HG03558 (cell line): ENCODE measurements around the gene OR2B6.

Source experiments
- ATAC-seq: cut with Tn5 transposase; IDR thresholded peaks from one replicate; pipeline ENCODE4 v1.9.1; 2021; ENCODE audit warnings: moderate number of reproducible peaks; ENCODE audit not compliant: unreplicated experiment; ENCODE audit errors: extremely low read depth

OR2B6 gene

DNA sequence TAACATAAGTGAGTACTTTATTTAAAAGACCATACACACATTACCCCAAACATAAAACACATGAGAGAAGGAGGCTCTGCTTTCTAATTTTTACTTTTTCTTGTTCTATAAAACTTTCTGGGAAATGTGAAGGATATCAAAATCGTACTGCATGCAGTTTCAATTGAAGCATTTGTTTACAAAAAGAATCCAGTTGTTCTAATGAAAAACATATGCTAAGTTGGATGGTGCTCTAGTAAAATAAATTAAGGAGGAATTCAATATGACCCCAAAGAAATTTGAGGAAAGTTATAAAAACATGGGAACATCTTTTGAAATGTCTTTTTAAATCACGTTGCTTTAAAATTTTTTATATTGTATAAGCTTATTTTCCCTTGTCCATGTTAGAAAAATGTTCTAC lies 37.6 kb downstream of the OR2B6 start:
- no peak for ATAC-seq

DNA sequence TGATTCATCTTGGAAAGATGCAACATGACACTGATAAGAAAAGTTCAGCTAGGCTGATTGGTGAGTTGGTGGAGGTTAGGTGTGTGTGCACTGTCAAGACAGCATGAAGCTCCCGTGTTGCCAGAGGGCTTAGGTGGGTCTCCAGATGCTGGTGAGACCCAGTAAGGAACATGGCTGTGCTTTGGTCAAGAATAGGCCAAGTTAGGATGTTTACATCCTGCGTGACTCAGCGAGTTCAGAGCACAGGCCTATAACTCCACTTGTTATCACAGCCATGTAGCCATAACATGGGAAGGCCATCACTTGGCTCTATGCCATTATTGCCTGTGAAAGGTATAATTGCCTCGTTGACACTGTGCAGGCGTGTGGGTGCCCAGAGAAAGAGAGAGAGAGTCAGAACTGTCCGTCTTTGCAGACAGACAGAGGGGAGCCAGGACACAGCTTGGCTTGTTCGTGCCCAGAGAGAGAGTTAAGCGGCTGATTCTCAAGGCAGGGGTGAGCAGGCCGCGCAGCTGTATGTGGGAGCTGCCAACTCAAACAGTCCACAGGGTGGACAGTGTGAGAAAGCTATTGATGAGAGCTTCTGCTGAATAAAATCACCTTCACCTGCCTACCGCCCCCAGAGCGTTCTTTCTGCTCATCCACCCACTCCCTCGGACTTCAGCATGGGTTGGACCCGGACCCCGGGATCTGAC lies 43.5 kb downstream of the OR2B6 start:
- no peak for ATAC-seq

DNA sequence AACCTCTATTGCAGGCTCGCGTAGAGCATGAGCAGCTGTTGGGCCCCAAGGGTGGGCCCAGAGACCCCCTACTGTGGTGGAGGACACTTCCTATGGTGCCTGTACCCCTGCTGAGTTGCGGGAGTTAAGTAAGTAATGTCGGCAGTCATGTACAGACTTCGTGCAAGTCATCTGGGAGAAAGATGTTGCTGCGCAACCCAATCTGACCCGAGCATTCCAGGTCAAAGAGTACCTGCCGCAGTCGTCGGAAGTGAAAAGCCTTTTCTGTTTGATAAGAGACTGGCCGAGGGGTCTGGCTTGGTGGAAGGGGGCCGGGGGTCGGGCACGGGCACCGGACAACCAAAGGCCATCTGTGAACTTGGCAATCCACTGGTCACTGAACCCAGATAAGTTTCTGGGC lies 44.3 kb downstream of the OR2B6 start:
- no peak for ATAC-seq

DNA sequence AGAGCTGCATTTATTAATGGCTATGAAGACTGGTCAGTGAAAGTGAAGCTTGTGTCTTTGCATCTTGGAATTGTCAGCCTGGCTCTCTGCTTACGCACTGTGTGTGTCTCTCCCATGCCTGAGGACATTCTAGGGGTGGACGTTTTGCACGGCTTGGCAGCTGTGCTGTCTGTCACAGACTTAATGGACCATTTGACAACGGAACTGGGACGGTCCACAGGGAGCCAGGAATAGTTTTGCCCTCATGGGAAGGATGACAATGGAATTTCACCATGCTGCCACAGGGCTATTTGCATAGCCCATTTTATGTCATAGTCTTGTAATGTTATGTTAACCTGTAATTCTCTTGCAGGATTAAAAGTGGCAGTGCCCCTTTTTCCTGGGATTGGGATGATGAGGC lies 44.7 kb downstream of the OR2B6 start:
- ATAC-seq, result no peak

DNA sequence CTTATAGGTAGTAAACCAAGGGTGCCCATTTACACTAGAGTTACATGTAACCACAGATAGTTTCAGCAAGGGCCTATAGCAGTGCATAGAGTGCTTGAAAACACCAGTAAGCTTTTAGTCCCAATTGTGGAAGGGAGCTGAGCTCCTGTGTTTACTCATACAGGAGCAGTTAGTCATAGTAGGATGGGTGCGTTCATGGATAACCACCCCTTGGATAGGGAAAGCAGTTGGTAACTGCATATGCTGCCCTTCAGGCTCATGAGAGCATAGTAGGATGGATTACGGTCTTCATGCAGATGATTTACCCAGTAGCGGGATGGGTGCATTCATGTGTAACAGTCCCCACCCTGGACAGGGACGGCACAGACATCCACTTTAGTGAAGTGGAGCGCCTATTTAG lies 45.1 kb downstream of the OR2B6 start:
- ATAC-seq, result no peak

DNA sequence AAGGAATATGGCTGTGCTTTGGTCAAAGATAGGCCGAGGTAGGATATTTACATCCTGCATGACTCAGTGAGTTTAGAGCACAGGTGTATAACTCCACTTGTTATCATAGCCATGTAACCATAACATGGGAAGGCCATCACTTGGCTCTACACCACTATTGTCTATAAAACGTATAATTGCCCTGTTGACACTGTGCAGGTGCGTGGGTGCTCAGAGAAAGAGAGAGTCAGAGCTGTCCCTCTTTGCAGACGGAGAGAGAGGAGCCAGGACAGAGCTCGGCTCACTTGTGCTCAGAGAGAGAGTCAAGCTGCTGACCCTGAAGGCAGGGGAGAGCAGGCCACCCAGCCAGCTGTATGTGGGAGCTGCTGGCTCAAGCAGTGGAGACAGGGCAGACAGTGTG lies 46.0 kb downstream of the OR2B6 start:
- no peak for ATAC-seq

DNA sequence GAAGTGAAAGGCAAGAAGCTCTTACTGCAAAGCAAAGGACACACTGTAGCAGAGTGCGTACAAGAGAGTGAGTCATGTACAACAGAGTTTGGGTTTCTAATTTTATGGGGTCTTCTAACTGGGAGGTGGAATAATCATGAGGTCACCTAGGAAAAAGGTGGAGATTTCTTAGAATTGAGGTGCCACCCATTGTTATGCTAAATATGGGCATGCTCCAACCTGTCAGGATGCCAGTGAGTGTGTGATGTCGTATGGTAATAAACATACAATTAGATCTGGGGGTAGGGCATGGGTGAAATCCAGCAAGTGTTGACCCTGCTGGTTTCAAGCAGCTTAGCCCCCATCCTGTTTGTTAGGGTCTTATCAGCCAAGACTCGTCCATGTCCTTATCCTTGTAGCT lies 46.6 kb downstream of the OR2B6 start:
- no peak for ATAC-seq

DNA sequence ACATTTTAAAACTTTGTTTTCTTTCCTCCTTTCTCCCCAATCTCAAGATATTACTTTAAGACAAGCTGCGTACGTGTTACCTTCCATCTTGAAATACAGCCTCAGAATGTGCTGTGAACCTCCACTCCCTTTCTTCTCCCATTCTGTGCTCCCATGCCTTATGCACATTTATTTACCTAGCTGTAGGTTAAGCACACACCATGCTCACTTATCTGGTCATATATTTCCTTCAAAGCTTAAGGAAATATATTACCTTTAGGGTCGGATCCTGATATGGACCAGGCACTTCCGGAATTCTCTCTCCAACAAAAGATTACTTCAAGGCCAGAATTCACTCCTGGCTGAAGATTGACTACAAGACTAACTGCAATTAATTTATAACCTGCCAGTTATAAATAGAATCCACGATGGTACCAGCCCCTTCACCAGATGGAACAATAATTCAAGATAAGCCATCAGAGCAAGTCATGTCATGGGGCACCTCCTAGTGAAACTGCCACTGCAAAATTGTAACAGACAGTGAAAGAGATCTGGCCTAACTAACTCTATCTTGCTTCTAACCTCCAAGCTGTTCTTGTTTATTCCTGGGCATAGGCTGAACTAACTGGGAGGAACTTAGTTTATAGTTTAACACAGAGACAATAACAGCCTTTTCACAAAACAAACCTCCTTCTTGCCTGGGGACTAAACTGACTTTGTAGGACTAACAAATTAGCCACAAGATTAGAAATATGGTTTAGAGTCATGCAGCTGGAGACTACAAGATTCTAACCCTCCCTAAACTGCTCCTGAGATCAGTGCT lies 47.5 kb downstream of the OR2B6 start:
- ATAC-seq, result no peak

DNA sequence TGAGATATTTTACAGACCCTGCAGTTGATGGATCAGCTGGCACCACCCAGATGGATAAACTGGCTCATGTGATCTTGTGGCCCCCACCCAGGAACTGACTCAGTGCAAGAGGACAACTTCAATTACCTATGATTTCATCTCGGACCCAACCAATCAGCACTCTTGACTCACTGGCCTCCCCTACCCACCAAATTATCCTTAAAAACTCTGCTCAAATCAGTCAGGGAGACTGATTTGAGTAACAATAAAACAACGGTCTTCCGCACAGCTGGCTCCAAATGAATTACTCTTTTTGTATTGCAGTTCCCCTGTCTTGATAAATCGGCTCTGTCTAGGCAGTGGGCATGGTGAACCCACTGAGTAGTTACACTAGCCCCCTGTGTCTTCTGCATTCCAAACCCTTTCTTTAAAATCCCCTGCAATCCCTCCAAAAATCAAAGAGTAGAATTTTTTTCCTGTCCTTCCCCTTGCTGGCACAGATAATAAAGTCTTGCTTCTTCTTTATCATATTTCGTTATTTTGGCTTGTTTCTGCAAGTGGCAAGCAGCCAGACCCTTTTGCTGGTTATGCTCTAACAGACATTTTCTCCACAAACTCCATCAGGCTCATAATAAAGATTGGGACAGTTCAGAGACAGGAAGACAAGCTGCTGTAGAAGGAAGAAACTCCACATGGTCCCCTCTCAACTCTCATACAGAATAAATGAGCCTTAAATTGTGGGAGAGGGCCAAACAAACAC lies 48.3 kb downstream of the OR2B6 start:
- ATAC-seq, result no peak

DNA sequence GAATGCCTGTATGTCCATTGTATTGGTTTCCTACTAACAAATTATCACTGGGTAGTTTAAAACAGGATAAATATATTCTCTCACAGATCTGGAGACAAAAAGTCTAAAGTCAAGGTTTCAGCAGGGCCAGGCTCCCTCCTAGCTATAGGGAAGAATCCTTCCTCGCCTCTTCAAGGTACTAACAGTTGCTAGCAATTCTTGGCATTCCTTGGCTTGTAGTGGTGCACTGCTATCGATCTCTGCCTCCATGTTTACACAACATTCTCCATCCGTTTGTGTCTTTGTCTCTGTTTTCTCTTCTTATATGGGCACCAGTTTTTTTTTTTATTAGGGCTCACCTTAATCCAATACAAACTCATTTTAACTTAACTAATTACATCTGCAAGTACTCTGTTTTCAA lies 48.9 kb downstream of the OR2B6 start:
- ATAC-seq, result no peak
